Esophagus muscularis mucosa (tissue), 3 donors: ENCODE data around the gene NADSYN1.

Experiments
- POLR2A ChIP-seq: fragments of 450-650 bp; IDR thresholded peaks from one replicate; pipeline ENCODE4 v1.6.1; 2017; ENCODE audit warnings: antibody characterized with exemption, moderate library complexity, mild to moderate bottlenecking, low read depth
- TF ChIP-seq, protein P1 (sequence below), 3 experiments: fragments of 200-600 bp in 2 of 3; fragments of 450-650 bp in 1 of 3; sonication (generic) in 2 of 3; IDR thresholded peaks; one replicate each; pipeline ENCODE4 v1.5.1; 2017 to 2019; ENCODE audit warnings: antibody characterized with exemption in 3 of 3, mild to moderate bottlenecking in 2 of 3, moderate library complexity in 1 of 3

DNA sequence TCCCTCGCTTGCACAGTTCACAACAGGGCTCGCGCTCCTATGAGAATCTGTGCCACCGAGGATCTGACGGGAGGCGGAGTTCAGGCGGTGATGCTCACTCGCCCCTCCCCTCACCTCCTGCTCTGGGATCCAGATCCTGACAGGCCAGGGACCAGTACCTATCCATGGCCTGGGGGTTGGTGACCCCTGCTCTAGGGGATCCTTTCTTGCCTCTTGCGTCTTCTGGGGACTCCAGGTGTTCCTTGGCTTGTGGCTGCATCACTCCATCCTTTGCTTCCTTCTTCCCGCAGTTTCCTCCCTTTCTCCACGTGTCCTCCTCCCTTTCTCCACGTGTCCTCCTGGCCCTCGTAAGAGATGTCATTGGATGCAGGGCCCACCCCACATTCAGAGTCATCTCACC lies 43.4 kb downstream of the NADSYN1 start:
- TF ChIP-seq, protein P1, sequence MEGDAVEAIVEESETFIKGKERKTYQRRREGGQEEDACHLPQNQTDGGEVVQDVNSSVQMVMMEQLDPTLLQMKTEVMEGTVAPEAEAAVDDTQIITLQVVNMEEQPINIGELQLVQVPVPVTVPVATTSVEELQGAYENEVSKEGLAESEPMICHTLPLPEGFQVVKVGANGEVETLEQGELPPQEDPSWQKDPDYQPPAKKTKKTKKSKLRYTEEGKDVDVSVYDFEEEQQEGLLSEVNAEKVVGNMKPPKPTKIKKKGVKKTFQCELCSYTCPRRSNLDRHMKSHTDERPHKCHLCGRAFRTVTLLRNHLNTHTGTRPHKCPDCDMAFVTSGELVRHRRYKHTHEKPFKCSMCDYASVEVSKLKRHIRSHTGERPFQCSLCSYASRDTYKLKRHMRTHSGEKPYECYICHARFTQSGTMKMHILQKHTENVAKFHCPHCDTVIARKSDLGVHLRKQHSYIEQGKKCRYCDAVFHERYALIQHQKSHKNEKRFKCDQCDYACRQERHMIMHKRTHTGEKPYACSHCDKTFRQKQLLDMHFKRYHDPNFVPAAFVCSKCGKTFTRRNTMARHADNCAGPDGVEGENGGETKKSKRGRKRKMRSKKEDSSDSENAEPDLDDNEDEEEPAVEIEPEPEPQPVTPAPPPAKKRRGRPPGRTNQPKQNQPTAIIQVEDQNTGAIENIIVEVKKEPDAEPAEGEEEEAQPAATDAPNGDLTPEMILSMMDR (IDR thresholded peaks at IDR 0.05) = no peak
- no peak for TF ChIP-seq POLR2A
